GF-D8 (cell line): ENCODE measurements around the gene GRM4.

Source experiments
- DNase-seq: peaks from one replicate; lab custom pipeline; 2025; lab: John Stamatoyannopoulos, UW

GRM4 gene

GRCh38 chr6:34106421-34106820 lies 39.5 kb downstream of the GRM4 start:
- DNase-seq = no peak

GRCh38 chr6:34104628-34105027 lies 41.3 kb downstream of the GRM4 start:
- no peak for DNase-seq

GRCh38 chr6:34104186-34104585 lies 41.7 kb downstream of the GRM4 start:
- no peak for DNase-seq

DNA sequence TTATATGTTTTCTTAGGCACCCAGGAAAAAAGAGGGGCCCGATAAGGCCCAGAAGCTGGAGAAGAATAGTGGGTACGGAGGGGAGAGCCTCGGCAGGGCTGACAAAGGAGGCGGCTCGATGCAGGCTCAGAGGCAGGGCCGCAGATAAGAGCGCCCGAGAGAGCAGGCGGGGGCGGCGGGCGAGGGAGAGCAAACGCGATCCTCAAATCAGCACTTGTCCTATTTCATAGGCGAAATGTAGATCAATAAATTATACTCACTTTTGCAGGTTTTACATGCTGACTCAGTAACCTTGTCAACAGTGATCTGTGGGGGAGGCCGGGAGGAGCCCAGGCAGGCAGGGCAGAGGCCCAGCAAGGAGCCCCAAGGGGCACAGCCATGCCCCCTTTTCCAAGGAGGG lies 42.6 kb downstream of the GRM4 start:
- no peak for DNase-seq

GRCh38 chr6:34102696-34103095 lies 43.2 kb downstream of the GRM4 start:
- DNase-seq = no peak

DNA sequence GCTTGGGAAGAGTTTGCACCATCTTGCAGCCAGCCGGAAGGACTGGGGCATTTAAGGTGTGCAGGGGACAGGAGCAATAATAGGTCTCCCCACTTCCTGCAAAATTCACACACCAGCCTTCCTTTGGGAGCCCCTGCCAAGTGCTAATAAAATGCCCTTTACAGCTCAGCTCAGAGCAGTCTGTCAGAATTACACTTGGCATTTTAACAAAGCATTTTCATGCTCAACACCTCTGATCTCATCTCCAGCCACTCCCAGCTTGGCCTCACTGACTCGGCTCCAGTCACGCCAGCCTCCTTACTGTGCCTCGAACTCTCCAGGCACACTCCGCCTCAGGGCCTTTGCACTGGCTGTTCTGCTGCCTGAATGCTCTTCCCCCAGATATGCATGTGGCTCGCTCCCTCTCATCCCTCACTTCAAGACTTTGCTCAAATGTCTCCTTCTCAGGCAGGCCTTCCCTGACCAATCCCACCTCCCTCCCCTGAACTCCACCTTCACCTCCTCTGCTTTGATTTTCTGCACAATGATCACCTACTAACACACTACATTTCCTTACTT lies 43.7 kb downstream of the GRM4 start:
- DNase-seq = no peak

DNA sequence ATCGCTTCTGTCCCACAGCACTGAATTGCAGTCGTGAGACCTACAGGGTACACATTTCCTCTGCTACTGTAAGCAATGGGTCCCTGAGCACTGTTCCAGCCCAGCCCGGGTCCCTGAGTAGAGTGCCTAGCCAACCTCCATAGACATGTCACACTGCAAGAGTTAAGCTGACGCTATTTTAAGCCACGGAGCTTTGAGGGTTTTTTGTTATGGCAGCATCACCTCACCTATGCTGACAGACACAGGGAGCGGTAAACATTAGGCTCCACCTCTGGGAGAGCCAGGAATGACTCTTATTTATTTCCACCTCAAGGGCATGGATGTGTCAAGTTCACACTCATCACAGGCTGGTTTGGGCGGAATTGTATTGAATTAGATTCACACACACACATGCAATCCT lies 45.1 kb downstream of the GRM4 start:
- DNase-seq = no peak

GRCh38 chr6:34099878-34100277 lies 46.0 kb downstream of the GRM4 start:
- DNase-seq = no peak

GRCh38 chr6:34098045-34098936 lies 47.6 kb downstream of the GRM4 start:
- DNase-seq = no peak

GRCh38 chr6:34096814-34097213 lies 49.1 kb downstream of the GRM4 start:
- no peak for DNase-seq

- DNase-seq = no peak
Observed at GRCh38 chr6:34096193-34096592, 49.7 kb downstream of the GRM4 start.

DNA sequence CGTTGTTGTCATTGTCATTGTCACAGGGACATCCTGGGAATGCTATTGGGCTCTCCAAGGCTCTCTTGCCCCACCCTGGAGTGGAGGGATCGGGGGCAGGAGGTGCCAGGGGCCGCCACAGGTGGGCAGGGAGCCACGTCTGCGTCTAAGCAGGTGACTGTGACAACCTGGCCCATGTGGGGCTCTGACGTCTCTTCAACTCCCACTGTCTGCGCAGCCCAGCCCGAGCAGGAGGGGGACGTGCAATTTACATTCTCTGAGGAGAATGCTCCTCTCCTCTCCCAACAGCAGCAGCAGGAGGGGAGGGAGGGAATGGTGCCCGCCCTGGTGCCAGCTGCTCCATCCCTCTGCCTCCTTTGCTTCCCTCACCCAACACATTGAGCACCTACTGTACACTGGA lies 50.1 kb downstream of the GRM4 start:
- DNase-seq = no peak

- no peak for DNase-seq
Observed at GRCh38 chr6:34095136-34095505, 50.8 kb downstream of the GRM4 start.

GRCh38 chr6:34094474-34095135 lies 51.3 kb downstream of the GRM4 start:
- DNase-seq = no peak

DNA sequence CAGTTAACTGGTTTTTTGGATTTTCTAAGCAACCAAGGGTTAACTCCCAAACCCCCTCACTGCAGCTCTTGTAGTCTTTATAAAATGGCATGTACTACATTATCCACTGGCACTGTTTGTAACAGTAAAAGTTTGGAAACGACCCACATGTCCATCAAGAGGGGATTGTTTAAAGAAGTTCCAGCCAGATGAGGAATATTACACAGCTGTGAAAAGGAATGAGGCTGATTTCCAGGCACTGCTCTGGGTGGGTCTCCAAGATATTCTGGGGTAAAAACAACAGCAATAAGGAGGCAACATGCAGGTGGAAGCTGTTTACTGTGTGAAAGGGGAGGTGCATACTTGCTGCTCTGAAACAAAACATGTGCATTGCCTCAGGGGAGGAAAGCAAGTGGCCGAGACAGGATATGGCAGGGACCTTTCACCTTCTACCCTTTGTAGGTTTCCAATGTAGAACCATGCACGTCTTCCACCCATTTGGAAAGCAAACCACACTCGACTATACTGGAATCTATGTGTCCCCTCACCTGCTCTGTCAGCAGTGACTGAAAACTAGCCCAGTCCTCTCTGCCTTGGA lies 51.9 kb downstream of the GRM4 start:
- no peak for DNase-seq

- no peak for DNase-seq
Observed at GRCh38 chr6:34093206-34093605, 52.7 kb downstream of the GRM4 start.

- no peak for DNase-seq
Observed at GRCh38 chr6:34092631-34093030, 53.3 kb downstream of the GRM4 start.

DNA sequence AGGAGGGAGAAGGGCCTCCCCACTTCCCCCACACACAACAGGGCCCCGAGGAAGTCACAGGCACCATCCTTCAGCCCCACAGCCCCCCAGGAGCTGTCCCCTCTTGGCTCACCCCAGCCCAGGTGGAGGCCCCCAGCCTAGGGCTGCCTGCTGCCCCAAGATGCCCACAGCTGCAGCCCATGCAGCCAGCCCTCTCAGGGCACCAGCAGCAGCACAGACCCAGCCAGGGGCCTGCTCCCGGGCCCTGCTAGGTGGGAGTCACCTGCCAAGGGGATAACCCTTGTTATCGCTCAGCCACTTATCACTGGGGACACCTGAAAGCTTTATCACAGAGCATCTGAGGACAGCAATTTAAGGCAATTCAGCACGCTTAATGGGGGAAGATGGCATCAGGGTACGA lies 55.0 kb downstream of the GRM4 start:
- no peak for DNase-seq

DNA sequence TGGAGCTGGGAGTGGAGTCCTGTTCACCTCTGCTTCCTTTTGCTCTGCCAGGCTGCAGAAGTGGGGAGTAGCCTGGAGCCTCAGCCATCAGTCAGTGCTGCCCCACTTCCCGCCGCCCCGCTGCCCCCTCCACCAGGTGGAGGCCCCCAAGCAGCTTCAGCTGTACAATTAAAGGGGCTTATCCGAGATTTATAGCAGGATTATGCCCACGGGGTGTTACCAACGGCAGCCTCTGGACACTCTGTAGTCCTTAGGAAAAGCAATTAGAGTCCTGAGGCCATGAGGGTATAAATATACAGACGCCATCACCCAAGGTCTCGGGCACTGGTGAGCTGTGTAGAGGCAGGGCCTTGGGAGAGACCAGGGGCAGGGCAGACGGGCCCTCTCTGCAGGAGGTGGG lies 55.4 kb downstream of the GRM4 start:
- DNase-seq = no peak

DNA sequence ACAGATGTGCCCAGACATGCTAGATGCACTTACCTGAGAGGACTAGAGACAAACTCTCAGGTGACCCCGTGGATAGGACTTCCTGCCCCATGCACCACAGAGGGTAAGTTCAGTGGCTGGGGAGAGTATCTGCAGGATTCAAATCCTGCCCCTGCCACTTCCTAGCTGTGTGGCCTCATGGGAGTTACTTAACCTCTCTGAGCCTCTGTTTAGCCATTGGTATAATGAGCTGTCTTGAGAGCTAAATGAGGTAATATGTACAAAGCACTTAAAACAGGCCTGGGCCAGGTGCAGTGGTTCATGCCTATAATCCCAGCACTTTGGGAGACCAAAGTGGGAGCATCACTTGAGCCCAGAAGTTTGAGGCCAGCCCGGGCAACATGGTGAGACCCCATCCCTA lies 59.3 kb downstream of the GRM4 start:
- no peak for DNase-seq

GRCh38 chr6:34085453-34086170 lies 60.3 kb downstream of the GRM4 start:
- DNase-seq = no peak

DNA sequence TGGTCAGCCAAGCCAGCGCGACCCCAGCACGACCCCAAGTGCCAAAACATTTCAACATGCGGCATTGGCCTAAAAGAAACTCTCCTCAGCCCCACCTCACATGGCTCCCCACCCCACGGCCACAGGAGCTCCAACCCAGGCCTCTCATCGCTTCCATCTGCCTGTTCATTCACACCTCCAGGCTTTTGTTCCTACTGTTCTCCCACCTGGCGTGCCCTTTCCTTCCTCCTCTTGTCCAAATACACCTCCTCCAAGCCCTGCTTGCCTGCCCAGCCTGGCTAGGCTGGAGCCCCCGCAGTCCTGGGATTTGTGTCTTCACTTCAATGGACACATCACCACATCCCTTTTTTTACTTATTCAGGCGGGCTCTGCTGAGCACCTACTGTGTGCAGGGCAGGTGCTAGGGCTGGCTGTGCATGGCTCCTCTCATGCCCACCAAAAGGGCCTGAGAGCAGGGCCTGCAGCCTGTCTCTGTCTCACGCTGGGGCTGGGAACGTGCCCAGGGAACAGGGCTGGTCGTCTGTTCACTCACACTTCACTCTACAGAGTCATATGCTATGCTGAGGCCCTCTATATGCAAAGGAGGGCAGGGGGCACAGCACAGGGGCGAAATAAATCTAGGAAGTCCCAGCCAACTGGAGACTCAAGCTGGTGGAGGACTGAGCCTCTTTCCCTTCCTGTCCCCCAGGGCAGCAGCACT lies 61.1 kb downstream of the GRM4 start:
- no peak for DNase-seq
